ENCODE data around the gene G0S2. TPM values are rescaled to one million over a fixed set of nuclear protein-coding genes. Genes with fewer than 3 reads are reported as not detected.

The G0S2 gene
- total and polyA plus RNA-seq, 9 of the 15 experiments (the other 6 are each of a cell fraction or from before 2014, with no cell fraction given): 0.18 to 65.6 (median 11.4) TPM

- Histone ChIP-seq H4K20me1 (replicated peaks; ENCODE audit: control insufficient read depth, insufficient read depth, low read length) (no peaks in the 10 kb centered on the region), H3K4me1 (replicated peaks in 1 of 2; ENCODE audit: control insufficient read depth in 2 of 2, insufficient read depth in 2 of 2, low read length in 2 of 2) (no peaks in the 10 kb centered on the region; a peak in 1 of 5 replicates), H3K9me1 (ENCODE audit: control insufficient read depth, insufficient read depth, low read length) (no peaks in the 10 kb centered on the region), H3K9ac (ENCODE audit: insufficient read depth in 1 of 2, low read depth in 2 of 2, low read length in 2 of 2) (no peak overlapping the region), H3K27me3 (ENCODE audit: control insufficient read depth in 2 of 2, insufficient read depth in 2 of 2, low read length in 2 of 2) (peaks cover 0 to 5% of the 10 kb centered on the region in 2 experiments; a peak in 3 of 5 replicates), H2AFZ (ENCODE audit: low read depth, low read length) (no peak overlapping the region), H3K79me2 (ENCODE audit: control insufficient read depth, insufficient read depth, low read length) (no peaks in the 10 kb centered on the region), H3K4me3 (no peak overlapping the region), H3K36me3 (ENCODE audit: control insufficient read depth, insufficient read depth, low read length) (no peaks in the 10 kb centered on the region), H3K27ac (ENCODE audit: extremely low read depth, low read depth, low read length) (no peak overlapping the region), H3K9me3 (replicated peaks; ENCODE audit: control insufficient read depth, insufficient read depth, low read depth, low read length) (no peaks in the 10 kb centered on the region), H3K4me2 (ENCODE audit: insufficient read depth, low read length) (no peak overlapping the region)
- ChIA-PET POLR2A (no interaction called here), CTCF (ENCODE audit: low intra/inter-chr PET ratio) (no interaction called here)
- in situ Hi-C loops (cut with MboI) (no loop called here), intact Hi-C loops (cut with micrococcal nuclease) (no loop called here)
- FAIRE-seq (no peak), DNase-seq (ENCODE audit: extremely low read depth in 1 of 4, low spot score in 3 of 4) (no peak), ATAC-seq (no peak)
- 2% methylated on average over 3 of the region's 3 CpGs for WGBS (ENCODE audit: insufficient coverage, low coverage, missing lambda C conversion rate)
- BruUV-seq (replicated peaks): no TSS peak
- TF ChIP-seq MTF1 (CRISPR knock-in tag; IDR thresholded peaks at IDR 0.05; ENCODE audit: borderline replicate concordance) (no peak), MYC (IDR thresholded peaks at IDR 0.05; ENCODE audit: low read depth, low read length) (no peak), MYC (CRISPR knock-in tag; IDR thresholded peaks at IDR 0.05; ENCODE audit: borderline replicate concordance, low read depth) (no peak), MTA3 (IDR thresholded peaks at IDR 0.05; ENCODE audit: borderline replicate concordance) (no peak), ZFP36 (IDR thresholded peaks at IDR 0.05; ENCODE audit: low read depth, low read length, partially characterized antibody) (no peak), SMAD3 (CRISPR knock-in tag; conservative IDR thresholded peaks at IDR 0.05) (no peak), CBX8 (IDR thresholded peaks at IDR 0.05; ENCODE audit: borderline replicate concordance, extremely low read depth, low read depth, low read length, poor library complexity, severe bottlenecking) (no peak), BRF2 (IDR thresholded peaks at IDR 0.05; ENCODE audit: borderline replicate concordance, insufficient read depth, insufficient read length) (no peak)
- TF ChIP-seq, protein P1, sequence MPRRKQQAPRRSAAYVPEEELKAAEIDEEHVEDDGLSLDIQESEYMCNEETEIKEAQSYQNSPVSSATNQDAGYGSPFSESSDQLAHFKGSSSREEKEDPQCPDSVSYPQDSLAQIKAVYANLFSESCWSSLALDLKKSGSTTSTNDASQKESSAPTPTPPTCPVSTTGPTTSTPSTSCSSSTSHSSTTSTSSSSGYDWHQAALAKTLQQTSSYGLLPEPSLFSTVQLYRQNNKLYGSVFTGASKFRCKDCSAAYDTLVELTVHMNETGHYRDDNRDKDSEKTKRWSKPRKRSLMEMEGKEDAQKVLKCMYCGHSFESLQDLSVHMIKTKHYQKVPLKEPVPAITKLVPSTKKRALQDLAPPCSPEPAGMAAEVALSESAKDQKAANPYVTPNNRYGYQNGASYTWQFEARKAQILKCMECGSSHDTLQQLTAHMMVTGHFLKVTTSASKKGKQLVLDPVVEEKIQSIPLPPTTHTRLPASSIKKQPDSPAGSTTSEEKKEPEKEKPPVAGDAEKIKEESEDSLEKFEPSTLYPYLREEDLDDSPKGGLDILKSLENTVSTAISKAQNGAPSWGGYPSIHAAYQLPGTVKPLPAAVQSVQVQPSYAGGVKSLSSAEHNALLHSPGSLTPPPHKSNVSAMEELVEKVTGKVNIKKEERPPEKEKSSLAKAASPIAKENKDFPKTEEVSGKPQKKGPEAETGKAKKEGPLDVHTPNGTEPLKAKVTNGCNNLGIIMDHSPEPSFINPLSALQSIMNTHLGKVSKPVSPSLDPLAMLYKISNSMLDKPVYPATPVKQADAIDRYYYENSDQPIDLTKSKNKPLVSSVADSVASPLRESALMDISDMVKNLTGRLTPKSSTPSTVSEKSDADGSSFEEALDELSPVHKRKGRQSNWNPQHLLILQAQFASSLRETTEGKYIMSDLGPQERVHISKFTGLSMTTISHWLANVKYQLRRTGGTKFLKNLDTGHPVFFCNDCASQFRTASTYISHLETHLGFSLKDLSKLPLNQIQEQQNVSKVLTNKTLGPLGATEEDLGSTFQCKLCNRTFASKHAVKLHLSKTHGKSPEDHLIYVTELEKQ (CRISPR knock-in tag; IDR thresholded peaks at IDR 0.05): no peak
Observed at GRCh38 chr1:209723756-209724693, 48.8 kb downstream of the G0S2 start.

All from K562 (cell line).